ENCODE data around the gene CABLES1.

- TF ChIP-seq CTCF (IDR thresholded peaks at IDR 0.05) = no peak
- no peak for TF ChIP-seq POLR2A (IDR thresholded peaks at IDR 0.05)
Observed at GRCh38 chr18:23172591-23173380, 37.5 kb downstream of the CABLES1 start.

All from adrenal gland (tissue), 5 donors.